Stimulated activated CD8-positive, alpha-beta memory T cell treated with anti-CD3 and anti-CD28 coated beads, Interleukin-4, amount 100 ng/mL, for 24 hours (primary cell): Measurements from ENCODE around the gene DTX3L.
"Not testable (repeated sequence)": the region's sequence is repeated elsewhere in the genome, so short reads cannot be mapped to it uniquely, and the experiment has no call there.

ENCODE experiments used
- DNase-seq: peaks from one replicate; pipeline ENCODE4 v3.0.0-alpha.2; 2020; ENCODE audit warnings: low read depth

Gene DTX3L

GRCh38 chr3:122562923-122563716 lies 1.0 kb upstream of the DTX3L start:
- DNase-seq: no peak

- DNase-seq: no peak
Measured at GRCh38 chr3:122563717-122564025, 467 bp upstream of the DTX3L start.

GRCh38 chr3:122568131-122568530 lies 4.0 kb downstream of the DTX3L start:
- not testable (repeated sequence) for DNase-seq

- DNase-seq: no peak
Measured at GRCh38 chr3:122568755-122569154, 4.6 kb downstream of the DTX3L start.

- no peak for DNase-seq
Measured at GRCh38 chr3:122572940-122573412, 8.8 kb downstream of the DTX3L start.

- no peak for DNase-seq
Measured at GRCh38 chr3:122576174-122576940, 12.2 kb downstream of the DTX3L start.

GRCh38 chr3:122577409-122578031 lies 13.4 kb downstream of the DTX3L start, which contains the start of gene PARP15:
Gene PARP15, plus strand, starts transcription at chr3:122577650. Its CDS starts 18 bp downstream, at chr3:122577668.
- peak; percentile 31 for DNase-seq

GRCh38 chr3:122578069-122578740 lies 14.1 kb downstream of the DTX3L start:
- no peak for DNase-seq

GRCh38 chr3:122580470-122580869 lies 16.3 kb downstream of the DTX3L start:
- DNase-seq: no peak

GRCh38 chr3:122581622-122582021 lies 17.5 kb downstream of the DTX3L start:
- no peak for DNase-seq

- no peak for DNase-seq
Measured at GRCh38 chr3:122582390-122582789, 18.3 kb downstream of the DTX3L start.

- DNase-seq: no peak
Measured at GRCh38 chr3:122586098-122586497, 22.0 kb downstream of the DTX3L start.

- no peak for DNase-seq
Measured at GRCh38 chr3:122586773-122587485, 22.8 kb downstream of the DTX3L start.

- DNase-seq: no peak
Measured at GRCh38 chr3:122587572-122587971, 23.4 kb downstream of the DTX3L start.

GRCh38 chr3:122589297-122589696 lies 25.2 kb downstream of the DTX3L start:
- no peak for DNase-seq

- no peak for DNase-seq
Measured at GRCh38 chr3:122590610-122591009, 26.5 kb downstream of the DTX3L start.

- no peak for DNase-seq
Measured at GRCh38 chr3:122594025-122594424, 29.9 kb downstream of the DTX3L start.

- DNase-seq: no peak
Measured at GRCh38 chr3:122598151-122598550, 34.0 kb downstream of the DTX3L start.

GRCh38 chr3:122598556-122598955 lies 34.4 kb downstream of the DTX3L start:
- DNase-seq: no peak

- DNase-seq: no peak
Measured at GRCh38 chr3:122602011-122602710, 38.0 kb downstream of the DTX3L start.

- no peak for DNase-seq
Measured at GRCh38 chr3:122603056-122603455, 38.9 kb downstream of the DTX3L start.
